Measurements from ENCODE around the gene FKBP8.
"Not testable (repeated sequence)": the region's sequence is repeated elsewhere in the genome, so short reads cannot be mapped to it uniquely, and the experiment has no call there.

FKBP8 gene

GRCh38 chr19:18542941-18543813, at the start of gene FKBP8:
FKBP8 (minus strand) TSS chr19:18543573; CDS start chr19:18541970, 1,603 bp downstream.
- Histone ChIP-seq H3K4me1 (ENCODE audit: control insufficient read depth, insufficient read depth, low read length) (peaks cover 6% of the 10 kb centered on the region), H3K9ac (ENCODE audit: low read length) (peak within 1 kb of the TSS; percentile 55), H3K27me3 (ENCODE audit: control insufficient read depth, insufficient read depth, low read length) (no peaks in the 10 kb centered on the region), H3K27ac (ENCODE audit: low read depth, low read length) (no peak within 1 kb of the TSS), H3K4me3 (ENCODE audit: low read depth, low read length) (peak within 1 kb of the TSS; percentile 84), H3K36me3 (ENCODE audit: control insufficient read depth, insufficient read depth, low read length) (peaks cover 35% of the 10 kb centered on the region), H3K9me3 (ENCODE audit: control insufficient read depth, insufficient read depth, low read depth, low read length) (no peaks in the 10 kb centered on the region)

GRCh38 chr19:18592732-18593131, 49.4 kb upstream of the FKBP8 start:
- not testable (repeated sequence) for H3K27ac ChIP-seq (ENCODE audit: low read depth, low read length); H3K4me3 ChIP-seq (ENCODE audit: low read depth, low read length); H3K9me3 ChIP-seq (ENCODE audit: control insufficient read depth, insufficient read depth, low read depth, low read length); H3K36me3 ChIP-seq (ENCODE audit: control insufficient read depth, insufficient read depth, low read length); H3K9ac ChIP-seq (ENCODE audit: low read length); H3K27me3 ChIP-seq (ENCODE audit: control insufficient read depth, insufficient read depth, low read length)
- H3K4me1 ChIP-seq (ENCODE audit: control insufficient read depth, insufficient read depth, low read length): peaks cover 41% of the 10 kb centered on the region

- no peak overlapping the region for H3K9ac ChIP-seq (ENCODE audit: low read length)
- H3K27me3 ChIP-seq (ENCODE audit: control insufficient read depth, insufficient read depth, low read length): 0 out of 2 replicates have a peak, but pooled peaks cover 5% of the 10 kb centered on the region
- peaks cover 5% of the 10 kb centered on the region for H3K36me3 ChIP-seq (ENCODE audit: control insufficient read depth, insufficient read depth, low read length)
Observed at GRCh38 chr19:18591735-18592385, 48.5 kb upstream of the FKBP8 start.

GRCh38 chr19:18590273-18591272, 47.2 kb upstream of the FKBP8 start:
- Histone ChIP-seq H3K4me1 (ENCODE audit: control insufficient read depth, insufficient read depth, low read length) (peaks cover 29% of the 10 kb centered on the region), H3K9me3 (ENCODE audit: control insufficient read depth, insufficient read depth, low read depth, low read length) (no peaks in the 10 kb centered on the region), H3K36me3 (ENCODE audit: control insufficient read depth, insufficient read depth, low read length) (peaks cover 5% of the 10 kb centered on the region), H3K9ac (ENCODE audit: low read length) (peak overlapping the region; percentile 49), H3K27me3 (ENCODE audit: control insufficient read depth, insufficient read depth, low read length) (0 out of 2 replicates have a peak, but pooled peaks cover 3% of the 10 kb centered on the region), H3K4me3 (ENCODE audit: low read depth, low read length) (peak overlapping the region; percentile 96), H3K27ac (ENCODE audit: low read depth, low read length) (no peak overlapping the region)

More at GRCh38 chr19:18591735-18592385, 48.5 kb upstream of the FKBP8 start:
- Histone ChIP-seq H3K9me3 (ENCODE audit: control insufficient read depth, insufficient read depth, low read depth, low read length) (no peaks in the 10 kb centered on the region), H3K4me3 (ENCODE audit: low read depth, low read length) (no peak overlapping the region), H3K27ac (ENCODE audit: low read depth, low read length) (no peak overlapping the region), H3K4me1 (ENCODE audit: control insufficient read depth, insufficient read depth, low read length) (peaks cover 36% of the 10 kb centered on the region)

- H3K27ac ChIP-seq (ENCODE audit: low read depth, low read length): peak overlapping the region; percentile 95
- H3K9ac ChIP-seq (ENCODE audit: low read length): peak overlapping the region; percentile 95
- peaks cover 5% of the 10 kb centered on the region for H3K36me3 ChIP-seq (ENCODE audit: control insufficient read depth, insufficient read depth, low read length)
- peak overlapping the region; percentile 96 for H3K4me3 ChIP-seq (ENCODE audit: low read depth, low read length)
- H3K27me3 ChIP-seq (ENCODE audit: control insufficient read depth, insufficient read depth, low read length): no peaks in the 10 kb centered on the region
- H3K4me1 ChIP-seq (ENCODE audit: control insufficient read depth, insufficient read depth, low read length): peaks cover 21% of the 10 kb centered on the region
- H3K9me3 ChIP-seq (ENCODE audit: control insufficient read depth, insufficient read depth, low read depth, low read length): no peaks in the 10 kb centered on the region
Observed at GRCh38 chr19:18589380-18590272, 46.3 kb upstream of the FKBP8 start.

GRCh38 chr19:18588611-18589379, 45.4 kb upstream of the FKBP8 start, which contains the start of gene REX1BD:
REX1BD (plus strand) TSS chr19:18588798; CDS start chr19:18588802, 4 bp downstream.
- H3K9ac ChIP-seq (ENCODE audit: low read length): peak within 1 kb of the TSS; percentile 95
- peak within 1 kb of the TSS; percentile 95 for H3K27ac ChIP-seq (ENCODE audit: low read depth, low read length)
- H3K4me3 ChIP-seq (ENCODE audit: low read depth, low read length): peak within 1 kb of the TSS; percentile 96
- H3K27me3 ChIP-seq (ENCODE audit: control insufficient read depth, insufficient read depth, low read length): no peaks in the 10 kb centered on the region
- peaks cover 20% of the 10 kb centered on the region for H3K4me1 ChIP-seq (ENCODE audit: control insufficient read depth, insufficient read depth, low read length)
- peaks cover 5% of the 10 kb centered on the region for H3K36me3 ChIP-seq (ENCODE audit: control insufficient read depth, insufficient read depth, low read length)
- no peaks in the 10 kb centered on the region for H3K9me3 ChIP-seq (ENCODE audit: control insufficient read depth, insufficient read depth, low read depth, low read length)

- no peaks in the 10 kb centered on the region for H3K27me3 ChIP-seq (ENCODE audit: control insufficient read depth, insufficient read depth, low read length)
- H3K9me3 ChIP-seq (ENCODE audit: control insufficient read depth, insufficient read depth, low read depth, low read length): no peaks in the 10 kb centered on the region
- peaks cover 15% of the 10 kb centered on the region for H3K4me1 ChIP-seq (ENCODE audit: control insufficient read depth, insufficient read depth, low read length)
- H3K4me3 ChIP-seq (ENCODE audit: low read depth, low read length): peak overlapping the region; percentile 96
- peaks cover 5% of the 10 kb centered on the region for H3K36me3 ChIP-seq (ENCODE audit: control insufficient read depth, insufficient read depth, low read length)
- peak overlapping the region; percentile 95; the same call in 1 of the 2 replicates for H3K27ac ChIP-seq (ENCODE audit: low read depth, low read length)
- peak overlapping the region; percentile 95 for H3K9ac ChIP-seq (ENCODE audit: low read length)
Observed at GRCh38 chr19:18587962-18588610, 44.7 kb upstream of the FKBP8 start.

GRCh38 chr19:18587561-18587960, 44.2 kb upstream of the FKBP8 start:
- Histone ChIP-seq H3K27me3 (ENCODE audit: control insufficient read depth, insufficient read depth, low read length) (no peaks in the 10 kb centered on the region), H3K4me1 (ENCODE audit: control insufficient read depth, insufficient read depth, low read length) (peaks cover 12% of the 10 kb centered on the region), H3K36me3 (ENCODE audit: control insufficient read depth, insufficient read depth, low read length) (peaks cover 5% of the 10 kb centered on the region), H3K9ac (ENCODE audit: low read length) (no peak overlapping the region), H3K9me3 (ENCODE audit: control insufficient read depth, insufficient read depth, low read depth, low read length) (no peaks in the 10 kb centered on the region), H3K27ac (ENCODE audit: low read depth, low read length) (no peak overlapping the region), H3K4me3 (ENCODE audit: low read depth, low read length) (peak overlapping the region; percentile 96; the same call in 1 of the 2 replicates)

GRCh38 chr19:18586306-18586705, 42.9 kb upstream of the FKBP8 start:
- Histone ChIP-seq H3K27ac (ENCODE audit: low read depth, low read length) (no peak overlapping the region), H3K4me1 (ENCODE audit: control insufficient read depth, insufficient read depth, low read length) (peaks cover 12% of the 10 kb centered on the region), H3K27me3 (ENCODE audit: control insufficient read depth, insufficient read depth, low read length) (no peaks in the 10 kb centered on the region), H3K9me3 (ENCODE audit: control insufficient read depth, insufficient read depth, low read depth, low read length) (no peaks in the 10 kb centered on the region), H3K36me3 (ENCODE audit: control insufficient read depth, insufficient read depth, low read length) (peaks cover 5% of the 10 kb centered on the region), H3K4me3 (ENCODE audit: low read depth, low read length) (no peak overlapping the region), H3K9ac (ENCODE audit: low read length) (no peak overlapping the region)

Measured in HUES6 (cell line).